Activated gamma-delta T cell (primary cell): ENCODE data around the gene CD96.

Experiments used
- DNase-seq: peaks from one replicate; lab custom pipeline; 2025; lab: John Stamatoyannopoulos, UW

The CD96 gene

GRCh38 chr3:111676211-111677006, 134.4 kb downstream of the CD96 start:
- DNase-seq, result no peak

GRCh38 chr3:111677007-111677392, 135.0 kb downstream of the CD96 start:
- DNase-seq, result no peak

DNA sequence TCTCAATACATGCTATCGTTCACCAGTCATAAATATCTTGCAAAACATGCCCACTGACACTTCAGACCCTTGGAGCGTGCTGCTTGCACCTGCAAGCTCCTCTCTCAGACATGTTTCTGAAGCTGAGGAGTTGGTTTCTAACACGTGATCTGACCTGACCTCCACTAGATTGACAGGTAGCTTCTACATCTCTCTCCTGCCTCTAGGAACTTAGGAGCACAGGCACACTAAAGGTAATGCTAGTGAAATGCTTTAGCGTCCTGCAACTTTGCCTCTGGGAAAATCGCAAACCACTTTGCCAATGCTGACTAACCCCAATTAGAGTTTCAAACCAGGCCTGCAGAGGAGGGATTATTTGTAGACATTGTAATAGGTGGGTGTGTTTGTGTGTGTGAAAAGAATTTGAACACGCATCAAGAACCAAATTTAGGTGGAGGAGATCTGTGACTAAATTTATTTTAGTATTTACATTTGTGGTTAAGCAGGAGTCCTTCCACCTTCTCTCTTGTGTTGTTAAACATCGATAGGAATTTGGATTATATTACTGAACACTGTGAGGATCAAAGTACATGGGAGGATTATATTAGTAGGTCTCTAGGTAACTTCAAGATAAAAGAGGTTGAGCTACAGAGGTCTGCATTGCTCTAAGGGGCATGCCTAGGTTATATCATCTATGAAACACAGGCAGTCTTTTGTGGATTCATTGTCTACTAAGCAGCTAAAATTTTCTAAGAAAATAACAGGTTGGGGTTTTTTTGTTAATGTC, 139.8 kb downstream of the CD96 start:
- DNase-seq, result no peak

- DNase-seq, result no peak
Observed at GRCh38 chr3:111684640-111685039, 142.6 kb downstream of the CD96 start.

GRCh38 chr3:111688190-111688800, 146.3 kb downstream of the CD96 start:
- DNase-seq, result no peak

GRCh38 chr3:111690242-111690641, 148.2 kb downstream of the CD96 start:
- no peak for DNase-seq

DNA sequence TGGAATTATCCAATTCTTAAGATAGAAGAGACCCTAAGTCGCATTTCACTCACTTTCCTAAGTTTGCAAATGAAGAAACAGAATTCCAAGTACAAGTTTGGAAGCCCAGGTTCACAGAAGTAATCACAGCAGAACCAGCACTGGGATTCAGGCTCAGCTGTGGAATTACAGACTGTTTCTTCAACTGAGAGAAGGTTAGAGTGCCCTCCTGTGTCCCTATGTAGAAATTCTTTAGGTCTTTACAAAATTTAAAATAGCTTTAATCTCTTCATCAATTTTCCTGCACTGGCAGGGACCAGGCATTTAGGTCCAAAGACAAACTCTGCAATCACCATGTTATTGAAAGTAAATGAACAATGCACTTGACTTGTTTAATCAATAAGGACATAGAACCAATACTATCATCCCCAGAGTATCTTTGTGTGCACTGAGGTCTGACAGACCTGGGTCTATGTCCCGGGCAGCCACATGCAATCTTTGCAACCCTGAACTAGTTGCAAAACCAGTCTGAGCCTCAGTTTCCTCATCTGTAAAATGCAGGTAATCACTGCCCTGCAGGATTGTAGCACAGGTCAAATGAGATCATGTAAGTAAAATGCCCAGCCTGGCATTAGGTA, 149.4 kb downstream of the CD96 start:
- DNase-seq, result no peak

DNA sequence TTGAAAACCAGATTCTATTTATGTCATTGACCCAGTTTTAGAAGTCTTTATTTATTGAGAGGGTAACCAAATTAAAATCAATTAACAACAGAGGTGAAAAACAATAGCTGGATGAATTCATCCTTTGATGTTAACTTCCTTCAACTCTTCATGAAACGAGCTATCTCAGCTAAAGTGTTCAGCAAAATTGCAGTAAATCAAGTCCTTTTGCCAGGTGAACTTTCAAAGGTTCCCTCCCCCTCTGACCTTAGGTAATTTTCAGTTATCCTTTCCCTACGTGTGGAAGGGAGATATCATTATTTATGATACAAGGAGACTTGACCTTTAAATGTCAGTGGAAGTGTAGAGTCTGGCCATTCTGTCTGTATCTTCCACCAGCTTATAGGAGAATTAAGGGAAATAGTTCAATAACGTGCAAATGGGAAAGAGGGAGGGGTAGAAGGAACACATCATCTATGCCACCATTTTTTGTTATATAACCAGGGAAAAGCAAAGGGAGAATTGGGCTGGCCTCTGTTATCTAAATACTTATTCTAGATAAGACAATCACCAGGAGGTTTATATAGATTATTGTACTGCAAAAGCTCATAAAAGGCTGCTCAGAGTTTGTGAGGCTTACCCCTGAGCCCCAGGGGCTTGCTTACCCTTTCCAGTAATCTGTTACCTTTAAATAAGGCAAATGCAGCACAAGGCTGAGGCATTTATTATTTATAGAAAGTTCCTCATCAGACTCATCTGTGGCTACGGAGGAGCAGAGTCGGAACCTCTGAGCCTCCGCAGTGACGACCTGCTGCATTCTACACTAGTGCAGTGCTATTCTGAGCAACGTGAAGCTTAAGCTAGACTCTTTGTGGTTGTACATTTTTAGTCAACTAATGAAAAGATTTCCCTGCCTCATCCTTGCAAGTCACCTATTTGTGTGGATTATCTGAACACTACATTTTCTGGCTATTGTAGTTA, 150.9 kb downstream of the CD96 start:
- no peak for DNase-seq

- DNase-seq, result no peak
Observed at GRCh38 chr3:111694471-111694870, 152.5 kb downstream of the CD96 start.

- no peak for DNase-seq
Observed at GRCh38 chr3:111695636-111696117, 153.7 kb downstream of the CD96 start.

GRCh38 chr3:111700054-111700453, 158.1 kb downstream of the CD96 start:
- no peak for DNase-seq

DNA sequence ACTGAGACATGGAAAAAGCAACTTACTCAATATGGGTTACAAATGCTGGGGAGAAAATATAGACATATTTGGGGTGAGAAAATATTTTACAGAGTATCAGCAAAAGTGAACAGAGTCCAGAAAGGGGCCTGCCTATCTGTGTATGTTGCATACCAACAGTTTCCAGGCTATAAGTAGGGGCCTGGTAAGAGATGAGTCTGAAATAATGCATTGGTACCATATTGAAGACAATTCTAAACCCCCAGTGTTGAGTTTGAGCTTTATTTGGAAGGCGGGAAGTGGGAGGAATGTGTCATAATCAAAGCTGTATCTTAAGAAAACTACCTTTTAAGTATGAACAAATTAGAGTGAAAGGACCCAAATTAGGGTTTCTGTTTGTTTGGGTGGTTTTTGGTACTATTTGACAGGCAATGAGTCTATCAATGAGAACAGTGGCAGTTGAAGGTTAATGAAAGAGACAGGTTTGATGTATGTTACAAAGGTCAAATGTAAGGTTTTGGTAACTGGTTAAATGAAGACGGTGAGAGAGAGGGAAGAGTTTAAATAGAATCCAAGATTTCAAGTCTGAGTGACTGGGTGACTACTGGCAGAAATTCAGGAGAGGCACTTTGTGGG, 159.4 kb downstream of the CD96 start:
- DNase-seq, result no peak
